NCI-H2107 (cell line): ENCODE measurements around the gene RPL26.
"Not testable (repeated sequence)": the region's sequence is repeated elsewhere in the genome, so short reads cannot be mapped to it uniquely, and the experiment has no call there.

Source experiments
- DNase-seq: peaks from one replicate; lab custom pipeline; 2025; lab: John Stamatoyannopoulos, UW

Gene RPL26

GRCh38 chr17:8394497-8394896 is 11.5 kb upstream of the RPL26 start:
- not testable (repeated sequence) for DNase-seq

DNA sequence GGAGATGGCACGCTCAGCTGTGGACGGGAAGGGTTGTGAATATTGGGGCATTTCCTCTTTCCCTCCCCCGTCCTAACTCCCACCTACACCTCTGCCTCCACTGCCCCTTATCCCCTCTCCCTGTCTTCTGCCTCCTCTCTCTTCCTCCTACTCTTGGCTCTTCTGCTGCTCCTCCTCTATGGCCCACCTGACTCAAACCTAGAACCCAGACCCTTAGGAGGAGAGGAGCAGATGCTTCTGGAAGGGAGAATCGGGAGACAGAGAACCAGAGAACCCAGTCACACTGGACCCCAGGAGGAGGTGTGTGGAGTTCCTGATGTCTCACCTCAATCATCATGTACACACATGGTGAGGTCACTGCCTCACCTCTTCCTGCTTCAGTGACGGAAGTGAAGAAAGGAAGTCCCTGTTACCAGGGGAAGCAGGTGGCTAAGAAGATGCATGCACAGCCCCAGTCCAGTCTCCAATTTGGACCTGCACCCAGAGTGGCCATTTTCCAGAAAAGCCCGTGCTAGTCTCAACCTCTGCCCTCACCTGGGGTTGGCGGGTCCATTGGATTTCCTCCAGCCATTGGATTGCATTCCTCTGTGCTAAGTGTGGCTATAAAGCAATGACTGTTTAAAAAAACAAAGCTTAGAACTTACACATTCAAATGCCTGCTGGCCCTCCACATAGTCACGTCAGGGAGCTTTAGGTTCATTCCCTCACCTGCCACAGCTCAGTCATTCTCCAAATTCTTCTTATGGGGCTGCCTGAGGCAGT is 10.7 kb upstream of the RPL26 start:
- no peak for DNase-seq

- DNase-seq: no peak
Measured at GRCh38 chr17:8392674-8393469, 9.9 kb upstream of the RPL26 start.

- no peak for DNase-seq
Measured at GRCh38 chr17:8392274-8392673, 9.3 kb upstream of the RPL26 start.

- no peak for DNase-seq
Measured at GRCh38 chr17:8391711-8392110, 8.7 kb upstream of the RPL26 start.

DNA sequence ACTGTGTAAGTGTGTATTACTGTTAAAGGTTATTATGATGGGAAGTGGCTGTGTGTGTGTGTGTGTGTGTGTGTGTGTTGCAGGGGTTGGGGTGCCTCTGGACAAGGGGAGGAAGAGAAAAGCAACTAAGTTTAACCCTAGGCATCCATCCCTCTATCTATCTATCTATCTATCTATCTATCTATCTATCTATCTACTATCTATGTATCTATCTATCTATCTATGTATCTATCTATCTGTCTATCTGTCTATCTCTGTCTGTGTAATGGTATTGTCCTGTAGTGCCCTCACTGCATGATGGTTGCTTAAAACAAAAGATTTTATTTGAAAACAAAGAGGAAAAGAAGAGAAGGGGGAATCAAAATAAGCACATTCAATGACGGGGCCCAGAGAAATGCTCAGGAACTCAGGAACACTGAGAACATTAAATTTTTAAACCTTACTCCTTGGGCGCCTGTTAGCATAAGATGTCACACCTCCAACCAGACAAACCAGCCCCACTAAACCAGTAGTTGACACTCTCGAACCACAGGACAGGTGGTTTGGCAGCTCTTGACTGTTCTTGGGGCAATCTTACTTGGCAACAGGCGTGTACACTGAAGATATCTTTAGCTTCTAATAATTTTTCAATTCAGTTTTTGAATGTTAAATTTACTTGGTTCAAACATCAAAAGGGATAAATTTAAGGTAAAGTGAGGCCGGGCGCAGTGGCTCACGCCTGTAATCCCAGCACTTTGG is 5.1 kb upstream of the RPL26 start:
- DNase-seq: no peak

DNA sequence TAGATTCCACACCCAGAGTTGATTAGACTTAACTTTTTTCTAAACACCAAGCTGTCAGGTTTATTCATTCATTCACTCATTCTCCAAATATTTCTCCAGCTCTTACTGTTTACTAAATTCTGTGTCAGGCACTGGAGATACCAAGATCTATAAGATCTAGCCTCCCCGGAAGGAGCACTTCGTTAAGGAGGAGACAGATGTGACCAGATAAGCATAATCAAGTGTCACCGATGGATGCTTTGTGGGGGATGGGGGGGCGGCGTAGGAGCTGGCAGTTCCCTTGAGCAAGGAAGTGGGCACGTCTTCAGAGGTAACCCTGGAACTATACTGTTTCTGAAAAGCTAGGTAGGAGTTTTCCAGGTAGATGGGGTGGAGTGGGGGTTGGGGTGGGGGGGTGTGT is 3.8 kb upstream of the RPL26 start:
- DNase-seq: no peak

DNA sequence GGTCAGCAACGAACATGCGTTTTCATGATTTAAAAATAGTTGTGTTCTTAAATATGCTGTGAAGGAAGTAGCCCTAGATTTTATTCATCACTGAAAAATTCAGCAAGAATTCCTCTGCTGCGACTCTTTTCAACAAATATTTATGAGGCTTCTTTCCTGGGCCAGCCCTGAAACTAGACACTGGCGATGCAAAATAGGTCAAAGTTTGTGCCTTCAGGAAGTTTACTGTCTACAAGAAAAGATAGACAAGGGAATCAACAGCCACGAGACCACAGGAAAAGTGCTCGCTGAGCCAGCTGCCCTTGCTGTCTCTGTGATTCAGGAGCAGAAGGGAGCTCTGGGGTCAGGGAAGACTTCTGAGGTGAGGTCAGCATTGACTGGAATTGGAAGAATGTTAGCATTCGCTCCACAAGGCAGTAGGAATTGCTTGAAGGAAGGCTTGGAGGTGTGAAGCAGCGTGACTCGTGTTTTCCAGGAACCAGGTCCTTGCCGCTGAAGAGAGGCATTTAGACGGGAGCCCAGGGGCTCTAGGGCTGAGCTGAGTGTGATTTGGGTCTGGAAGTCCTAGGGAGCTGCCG is 1.9 kb upstream of the RPL26 start:
- no peak for DNase-seq

- DNase-seq: no peak
Measured at GRCh38 chr17:8382880-8383142, 182 bp downstream of the RPL26 start.

- no peak for DNase-seq
Measured at GRCh38 chr17:8382052-8382879, 727 bp downstream of the RPL26 start.

DNA sequence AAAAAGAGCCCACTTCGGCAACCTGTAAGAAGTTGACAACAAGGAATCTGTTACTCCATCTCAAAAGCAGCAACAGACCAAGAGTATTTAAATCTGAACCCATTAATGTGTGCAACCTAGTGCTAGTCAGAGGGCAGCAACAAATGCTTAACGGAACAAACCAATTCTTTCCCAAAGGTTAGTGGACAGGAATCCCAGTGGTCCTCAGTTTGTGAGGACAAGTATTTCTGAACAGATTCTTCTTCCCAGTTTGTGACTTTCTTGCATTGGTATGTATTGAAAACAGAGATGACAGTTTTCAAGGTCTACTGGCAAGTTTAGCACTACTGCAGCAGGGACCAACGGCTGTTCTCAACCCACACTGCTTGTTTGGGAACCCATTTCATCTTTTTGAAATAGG is 2.9 kb downstream of the RPL26 start:
- DNase-seq: no peak

DNA sequence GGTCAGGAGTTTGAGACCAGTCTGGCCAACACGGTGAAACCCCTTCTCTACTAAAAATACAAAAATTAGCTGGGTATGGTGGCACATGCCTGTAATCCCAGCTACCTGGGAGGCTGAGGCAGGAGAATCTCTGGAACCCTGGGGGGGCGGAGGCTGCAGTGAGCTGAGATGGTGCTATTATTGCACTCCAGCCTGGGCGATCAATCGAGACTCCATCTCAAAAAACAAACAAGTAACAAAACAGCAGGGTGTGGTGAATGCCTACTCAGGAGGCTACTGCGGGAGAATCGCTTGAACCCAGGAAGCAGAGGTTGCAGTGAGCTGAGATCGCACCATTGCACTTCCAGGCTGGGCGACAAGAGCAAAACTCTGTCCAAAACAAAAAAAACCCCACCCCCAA is 4.9 kb downstream of the RPL26 start:
- not testable (repeated sequence) for DNase-seq

GRCh38 chr17:8377422-8377821 is 5.6 kb downstream of the RPL26 start:
- no peak for DNase-seq

- DNase-seq: peak; percentile 37
Measured at GRCh38 chr17:8376271-8377067, 6.5 kb downstream of the RPL26 start, which contains the start of gene KRABD2. KRABD2 (minus strand) TSS chr17:8376704.

DNA sequence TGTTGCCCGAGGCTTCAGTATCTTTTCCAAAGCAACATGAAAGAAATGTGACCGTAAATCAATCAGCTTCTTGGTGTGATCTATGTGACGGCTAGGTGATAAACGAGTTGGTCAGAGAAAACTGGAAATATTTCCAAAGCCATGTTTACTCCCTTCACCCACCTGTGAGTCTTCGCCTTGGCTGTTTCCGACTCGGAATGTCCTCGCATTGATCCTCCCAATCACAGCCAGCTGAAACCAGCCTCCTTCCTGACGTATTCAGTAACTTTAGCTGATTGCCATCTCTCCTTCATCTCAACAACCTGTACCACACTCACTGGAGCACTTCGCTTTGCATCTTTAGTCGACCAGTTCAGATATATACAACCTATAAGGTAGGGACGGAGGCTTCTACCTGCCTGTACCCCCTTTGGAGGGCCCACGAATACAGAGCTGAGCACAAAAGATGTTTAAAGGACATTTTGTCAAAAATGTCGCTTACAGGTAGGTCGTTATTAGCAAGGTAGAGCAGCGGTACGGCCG is 7.2 kb downstream of the RPL26 start:
- no peak for DNase-seq

DNA sequence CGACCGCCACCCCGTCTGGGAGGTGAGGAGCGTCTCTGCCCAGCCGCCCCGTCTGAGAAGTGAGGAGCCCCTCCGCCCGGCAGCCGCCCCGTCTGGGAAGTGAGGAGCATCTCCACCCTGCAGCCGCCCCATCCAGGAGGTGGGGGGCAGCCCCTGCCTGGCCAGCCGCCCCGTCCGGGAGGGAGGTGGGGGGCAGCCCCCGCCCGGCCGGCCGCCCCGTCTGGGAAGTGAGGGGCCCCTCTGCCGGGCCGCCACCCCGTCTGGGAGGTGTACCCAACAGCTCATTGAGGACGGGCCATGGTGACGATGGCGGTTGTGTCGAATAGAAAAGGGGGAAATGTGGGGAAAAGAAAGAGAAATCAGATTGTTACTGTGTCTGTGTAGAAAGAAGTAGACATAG is 9.1 kb downstream of the RPL26 start:
- DNase-seq: not testable (repeated sequence)

- no peak for DNase-seq
Measured at GRCh38 chr17:8372422-8372821, 10.6 kb downstream of the RPL26 start.

GRCh38 chr17:8371786-8372185 is 11.2 kb downstream of the RPL26 start:
- DNase-seq: no peak

DNA sequence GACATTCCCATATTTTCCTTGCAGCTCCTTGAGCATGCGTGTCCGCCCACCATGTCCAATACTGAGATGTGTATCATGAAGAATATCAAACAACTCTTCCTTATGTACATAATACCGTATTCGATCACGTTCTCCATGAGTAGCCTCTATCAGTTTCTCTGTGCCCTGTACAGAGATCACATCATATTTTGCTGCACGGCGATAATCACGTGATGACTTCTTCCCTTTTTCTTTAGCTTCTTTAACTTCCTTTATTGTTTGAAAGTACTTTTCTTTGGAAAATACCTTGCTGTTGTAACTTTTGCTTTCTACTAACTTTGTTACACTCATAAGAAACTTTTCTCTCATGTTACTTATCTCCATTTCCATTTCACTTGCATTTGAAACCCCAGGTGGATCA is 13.0 kb downstream of the RPL26 start:
- no peak for DNase-seq

- DNase-seq: no peak
Measured at GRCh38 chr17:8368193-8368592, 14.8 kb downstream of the RPL26 start.

DNA sequence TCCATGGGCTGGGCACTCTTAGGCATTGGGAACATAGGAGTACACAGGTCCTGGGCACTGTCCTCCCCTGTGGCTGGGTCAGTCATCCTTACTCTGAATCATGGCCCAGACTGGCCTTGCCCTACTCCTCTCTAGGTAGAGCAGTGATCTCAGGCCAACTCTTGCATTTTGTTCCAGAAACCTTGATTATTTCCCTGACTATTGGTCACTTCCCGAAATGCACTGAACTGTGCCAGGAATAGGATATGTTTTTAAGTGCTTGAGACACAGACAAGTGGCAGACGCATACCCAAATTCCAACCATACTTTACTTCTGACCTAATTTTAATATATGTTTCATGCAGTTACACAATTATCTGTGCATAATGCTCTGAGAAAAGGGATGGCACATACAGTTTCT is 16.8 kb downstream of the RPL26 start:
- no peak for DNase-seq
